OCI-LY3 (cell line): Measurements from ENCODE around the gene ZNRF1.

Source experiments
- H2AFZ ChIP-seq: fragments of 200-600, 300-600 bp; shearing (Covaris generic); 2 replicates; pipeline ENCODE4 v1.6.0; 2014; ENCODE audit warnings: antibody characterized with exemption, low read depth, low read length
- H3K27ac ChIP-seq: fragments of 200-600, 300-600 bp; sonication (generic); 2 replicates; pipeline ENCODE4 v1.5.1; 2014; ENCODE audit warnings: mild to moderate bottlenecking, low read length, moderate library complexity, mixed read lengths
- H3K27me3 ChIP-seq: fragments of 200-600, 300-600 bp; sonication (generic); 2 replicates; pipeline ENCODE4 v1.6.1; 2014; ENCODE audit warnings: low read depth, low read length, mixed read lengths
- H3K36me3 ChIP-seq: fragments of 200-600, 300-600 bp; sonication (generic); replicated peaks from 2 replicates; pipeline ENCODE3; 2014; ENCODE audit warnings: low read depth, low read length, mixed read lengths
- H3K4me1 ChIP-seq: fragments of 300-600, 200-600 bp; sonication (generic); 2 replicates; pipeline ENCODE4 v1.6.1; 2014; ENCODE audit warnings: low read length, mixed read lengths
- H3K4me2 ChIP-seq: fragments of 200-600, 300-600 bp; sonication (generic); 2 replicates; pipeline ENCODE4 v1.6.1; 2014; ENCODE audit warnings: low read length, mixed read lengths
- H3K4me3 ChIP-seq: fragments of 300-600, 200-600 bp; sonication (generic); 2 replicates; pipeline ENCODE4 v1.5.1; 2014; ENCODE audit warnings: antibody characterized with exemption, mild to moderate bottlenecking, low read length, moderate library complexity
- H3K79me2 ChIP-seq: fragments of 300-600, 200-600 bp; shearing (Covaris generic); 2 replicates; pipeline ENCODE4 v1.6.1; 2014; ENCODE audit warnings: mild to moderate bottlenecking, low read length, mixed read lengths
- H3K9ac ChIP-seq: fragments of 300-600, 200-600 bp; shearing (Covaris generic); 2 replicates; pipeline ENCODE4 v1.6.0; 2014; ENCODE audit warnings: mild to moderate bottlenecking, low read length, moderate library complexity
- H3K9me3 ChIP-seq: fragments of 200-600, 300-600 bp; shearing (Covaris generic); 2 replicates; pipeline ENCODE4 v1.6.1; 2014; ENCODE audit warnings: low read length, mixed read lengths; ENCODE audit not compliant: insufficient read depth
- H4K20me1 ChIP-seq: fragments of 200-600, 300-600 bp; sonication (generic); 2 replicates; pipeline ENCODE4 v1.6.1; 2016; ENCODE audit warnings: low read length, mixed read lengths; ENCODE audit not compliant: insufficient read depth
- CTCF ChIP-seq: fragments of 200-600, 300-600 bp; sonication (generic); IDR thresholded peaks from 2 replicates; pipeline ENCODE4 v1.5.1; 2014; ENCODE audit warnings: antibody characterized with exemption, low read length, low read depth
- EZH2phosphoT487 ChIP-seq: fragments of 200-600 bp; shearing (Covaris generic); IDR thresholded peaks from 2 replicates; pipeline ENCODE4 v1.6.1; 2018; ENCODE audit warnings: antibody characterized with exemption, mixed run types, low read depth

The ZNRF1 gene

GRCh38 chr16:75026892-75027391 is 28.1 kb downstream of the ZNRF1 start:
- no peak for TF ChIP-seq CTCF
- no peak for TF ChIP-seq EZH2phosphoT487
- no peaks in the 10 kb centered on the region for H3K36me3 ChIP-seq
- peaks cover 8% of the 10 kb centered on the region for H3K4me1 ChIP-seq
- H2AFZ ChIP-seq = no peak overlapping the region
- H3K4me2 ChIP-seq = no peak overlapping the region
- no peaks in the 10 kb centered on the region for H3K9me3 ChIP-seq
- H3K79me2 ChIP-seq = no peaks in the 10 kb centered on the region
- H3K9ac ChIP-seq = no peak overlapping the region
- H4K20me1 ChIP-seq = no peaks in the 10 kb centered on the region
- H3K27ac ChIP-seq = no peak overlapping the region
- H3K27me3 ChIP-seq = no peaks in the 10 kb centered on the region
- H3K4me3 ChIP-seq = no peak overlapping the region

DNA sequence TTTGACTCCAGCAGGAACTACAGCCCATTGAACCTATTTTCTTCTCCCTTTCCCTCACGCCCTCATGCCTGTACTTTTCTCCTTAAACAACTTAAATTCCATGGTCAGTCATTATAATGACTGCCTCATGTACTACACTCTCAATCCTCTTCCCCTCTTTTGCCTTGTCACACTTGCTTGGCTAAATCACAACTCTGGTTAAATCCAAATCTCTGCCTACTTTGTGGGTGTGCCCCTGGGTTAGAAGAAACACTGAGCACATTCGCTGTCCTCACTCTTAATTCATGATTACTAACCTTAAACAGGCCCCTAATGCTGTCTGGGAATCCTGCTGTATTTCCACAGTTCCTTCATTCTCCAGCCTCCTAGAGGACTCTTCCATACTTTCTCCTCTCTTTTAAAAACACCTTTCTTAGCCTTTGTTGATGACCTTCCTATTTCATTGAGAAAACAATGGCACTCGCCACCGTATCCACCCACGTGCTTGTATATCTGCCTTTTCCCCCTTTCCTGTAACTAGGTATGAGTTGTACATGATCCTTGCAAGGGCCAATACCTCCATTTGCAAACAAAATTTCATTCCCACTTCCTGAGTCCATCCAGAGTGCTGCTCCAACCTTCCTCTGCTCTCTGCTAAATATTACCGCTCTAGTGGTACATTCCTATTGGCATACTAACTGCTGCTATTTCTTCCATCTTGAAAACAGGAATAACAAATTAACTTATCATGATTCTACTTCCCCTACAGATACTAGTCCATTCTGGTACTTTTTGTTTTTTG is 28.9 kb downstream of the ZNRF1 start:
- H3K9ac ChIP-seq = no peak overlapping the region
- peaks cover 8% of the 10 kb centered on the region for H3K4me1 ChIP-seq
- H3K4me3 ChIP-seq = no peak overlapping the region
- H3K27me3 ChIP-seq = no peaks in the 10 kb centered on the region
- no peak for TF ChIP-seq CTCF
- no peak for TF ChIP-seq EZH2phosphoT487
- no peak overlapping the region for H2AFZ ChIP-seq
- H3K79me2 ChIP-seq = no peaks in the 10 kb centered on the region
- no peaks in the 10 kb centered on the region for H4K20me1 ChIP-seq
- H3K9me3 ChIP-seq = no peaks in the 10 kb centered on the region
- H3K4me2 ChIP-seq = no peak overlapping the region
- H3K27ac ChIP-seq = no peak overlapping the region
- H3K36me3 ChIP-seq = no peaks in the 10 kb centered on the region

DNA sequence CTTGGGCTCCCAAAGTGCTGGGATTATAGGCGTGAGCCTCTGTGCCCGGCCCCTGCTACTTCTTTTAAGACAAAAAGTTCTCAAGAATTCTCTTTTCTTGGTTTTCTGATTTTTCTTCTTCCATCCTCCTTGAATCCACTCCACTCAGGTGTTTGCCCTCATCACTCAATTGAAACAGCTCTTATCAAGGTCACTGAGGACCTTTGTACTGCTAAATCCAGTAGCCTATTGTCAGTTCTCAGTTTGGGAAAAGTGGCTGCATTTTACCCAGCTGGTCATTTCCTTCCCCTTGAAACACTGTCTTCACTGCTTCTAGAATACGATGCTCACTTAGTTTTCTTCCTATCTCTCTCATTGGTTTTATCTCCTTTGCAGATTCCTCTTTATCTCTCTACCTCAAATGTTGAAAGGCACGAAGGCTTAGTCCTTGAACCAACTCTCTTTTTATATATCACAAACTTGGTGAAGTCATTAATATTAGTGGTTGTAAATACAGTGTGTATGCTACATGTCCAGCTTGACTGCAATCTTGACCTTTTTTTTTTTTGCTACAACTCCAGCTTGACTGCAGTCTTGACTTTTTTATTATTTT is 29.8 kb downstream of the ZNRF1 start:
- TF ChIP-seq CTCF (no peak), EZH2phosphoT487 (no peak)
- H2AFZ ChIP-seq = no peak overlapping the region
- H3K36me3 ChIP-seq = no peaks in the 10 kb centered on the region
- H3K4me1 ChIP-seq = peaks cover 15% of the 10 kb centered on the region
- no peak overlapping the region for H3K4me3 ChIP-seq
- H3K27me3 ChIP-seq = no peaks in the 10 kb centered on the region
- no peak overlapping the region for H3K9ac ChIP-seq
- H3K4me2 ChIP-seq = no peak overlapping the region
- no peaks in the 10 kb centered on the region for H4K20me1 ChIP-seq
- H3K9me3 ChIP-seq = no peaks in the 10 kb centered on the region
- H3K27ac ChIP-seq = no peak overlapping the region
- H3K79me2 ChIP-seq = no peaks in the 10 kb centered on the region

DNA sequence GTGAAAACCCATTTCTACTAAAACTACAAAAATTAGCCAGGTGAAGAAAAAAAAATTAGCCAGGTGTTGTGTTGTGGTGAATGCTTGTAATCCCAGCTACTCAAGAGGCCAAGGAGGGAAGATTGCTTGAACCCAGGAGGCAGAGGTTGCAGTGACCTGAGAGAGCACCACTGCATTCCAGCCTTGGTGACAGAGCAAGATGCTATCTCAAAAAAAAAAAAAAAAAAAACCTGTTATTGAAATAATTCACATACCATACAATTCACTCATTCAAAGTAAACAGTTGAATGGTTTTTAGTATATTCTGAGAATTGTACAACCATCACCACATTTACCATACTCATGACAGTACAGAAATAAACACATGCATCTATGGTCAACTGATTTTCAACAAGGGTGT is 31.0 kb downstream of the ZNRF1 start:
- Histone ChIP-seq H3K9me3 (no peaks in the 10 kb centered on the region), H2AFZ (no peak overlapping the region), H3K4me1 (peaks cover 7% of the 10 kb centered on the region), H3K4me3 (no peak overlapping the region), H3K27me3 (no peaks in the 10 kb centered on the region), H3K79me2 (no peaks in the 10 kb centered on the region), H3K9ac (no peak overlapping the region), H4K20me1 (no peaks in the 10 kb centered on the region), H3K27ac (no peak overlapping the region), H3K36me3 (no peaks in the 10 kb centered on the region), H3K4me2 (no peak overlapping the region)
- TF ChIP-seq CTCF = no peak
- TF ChIP-seq EZH2phosphoT487 = no peak
